Renal cortical epithelial cell (primary cell): ENCODE data around the gene SCAANT1. TPM values are rescaled to one million over a fixed set of nuclear protein-coding genes. Genes with fewer than 3 reads are reported as not detected.

Source experiments
- DNase-seq: peaks from one replicate; pipeline ENCODE4 v3.0.0-alpha.2; 2011; ENCODE audit warnings: low read depth
- total RNA-seq: library from RNA; depleted of rRNA; stranded (reverse); fragments of >200 nt; gene quantifications from 2 replicates; pipeline ENCODE4 v1.2.3, GENCODE V29; 2014

The SCAANT1 gene
- total RNA-seq, 1 donor from 2014 or later, result not detected

DNA sequence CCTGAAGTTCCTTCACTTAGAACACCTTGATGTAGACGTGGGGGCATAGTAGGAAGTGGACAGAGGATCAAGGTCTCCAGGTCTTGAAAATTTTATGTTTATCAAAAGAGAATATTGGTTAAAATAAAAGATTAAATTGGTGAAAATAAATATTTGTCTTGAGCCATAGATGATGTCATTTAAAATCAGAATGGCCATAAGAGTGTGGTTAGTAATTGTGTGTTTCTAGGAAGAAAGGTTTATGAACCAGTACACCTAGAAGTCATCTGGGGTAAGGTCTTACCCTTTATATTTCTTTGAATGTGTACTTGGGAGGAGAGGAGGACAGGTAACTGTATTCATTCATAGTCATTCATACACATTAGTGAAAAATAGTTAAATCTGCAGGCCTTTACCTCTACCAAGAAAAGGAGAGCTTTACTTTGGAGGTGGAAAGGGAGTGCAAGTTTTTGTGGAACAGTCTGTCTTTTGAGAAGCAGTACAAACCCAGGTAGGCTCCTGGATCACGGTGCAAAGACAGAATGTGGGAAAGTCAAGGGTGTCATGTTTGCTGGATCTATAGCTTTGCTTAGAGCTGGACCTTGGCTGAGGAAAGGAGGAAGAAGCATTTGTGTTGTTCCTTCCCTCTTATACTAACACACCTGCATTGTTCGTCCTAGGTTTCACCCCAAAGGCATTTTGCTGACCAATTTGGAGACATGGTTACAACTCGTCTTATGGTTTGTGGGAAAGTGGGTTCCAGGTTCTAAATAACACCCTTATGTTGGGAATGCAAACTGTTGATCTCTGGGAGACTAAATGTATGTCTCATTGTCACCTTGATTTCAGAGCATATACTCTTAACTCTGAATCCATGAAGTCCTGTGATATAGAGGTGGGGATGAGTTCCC lies 6.2 kb downstream of the SCAANT1 start:
- DNase-seq, result no peak

DNA sequence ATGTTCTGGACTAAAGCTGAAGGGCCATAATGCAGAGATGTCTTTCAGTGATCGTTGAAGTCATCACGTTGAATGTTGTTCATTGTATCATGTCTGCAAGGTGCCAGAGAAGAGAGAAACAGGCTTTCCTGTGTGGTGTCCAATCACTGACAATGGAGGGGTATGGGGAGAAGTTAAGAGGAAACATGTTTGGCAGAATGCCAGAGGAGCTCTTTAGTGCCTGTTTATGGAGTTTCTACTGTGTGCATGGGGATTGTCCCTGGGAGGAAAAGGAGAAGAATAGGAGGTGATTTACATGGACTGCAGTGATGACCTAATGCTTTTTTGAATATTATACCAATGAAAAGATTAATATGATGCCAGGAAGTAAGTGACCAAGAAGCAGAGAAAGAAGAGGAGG lies 11.7 kb downstream of the SCAANT1 start:
- DNase-seq, result no peak

DNA sequence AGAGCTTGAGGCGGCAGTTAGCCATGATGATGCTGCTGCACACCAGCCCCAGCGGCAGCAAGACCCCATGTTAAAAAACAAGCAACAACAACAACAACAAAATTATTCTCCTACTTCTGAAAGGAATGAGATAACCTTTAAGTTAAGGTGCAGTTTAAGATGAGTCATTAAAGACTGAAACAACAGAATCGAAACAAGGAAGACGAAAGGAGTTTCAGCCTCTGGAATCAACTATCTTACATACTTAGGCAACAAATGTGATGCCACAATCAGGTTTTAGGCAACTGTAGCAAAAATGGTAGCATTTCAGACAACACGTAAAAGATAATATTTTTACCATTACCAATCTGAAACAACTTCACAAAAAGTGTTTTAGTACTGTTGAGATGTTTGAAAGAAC lies 12.2 kb downstream of the SCAANT1 start:
- DNase-seq, result no peak

GRCh38 chr3:63896332-63897030 lies 15.7 kb downstream of the SCAANT1 start:
- no peak for DNase-seq

DNA sequence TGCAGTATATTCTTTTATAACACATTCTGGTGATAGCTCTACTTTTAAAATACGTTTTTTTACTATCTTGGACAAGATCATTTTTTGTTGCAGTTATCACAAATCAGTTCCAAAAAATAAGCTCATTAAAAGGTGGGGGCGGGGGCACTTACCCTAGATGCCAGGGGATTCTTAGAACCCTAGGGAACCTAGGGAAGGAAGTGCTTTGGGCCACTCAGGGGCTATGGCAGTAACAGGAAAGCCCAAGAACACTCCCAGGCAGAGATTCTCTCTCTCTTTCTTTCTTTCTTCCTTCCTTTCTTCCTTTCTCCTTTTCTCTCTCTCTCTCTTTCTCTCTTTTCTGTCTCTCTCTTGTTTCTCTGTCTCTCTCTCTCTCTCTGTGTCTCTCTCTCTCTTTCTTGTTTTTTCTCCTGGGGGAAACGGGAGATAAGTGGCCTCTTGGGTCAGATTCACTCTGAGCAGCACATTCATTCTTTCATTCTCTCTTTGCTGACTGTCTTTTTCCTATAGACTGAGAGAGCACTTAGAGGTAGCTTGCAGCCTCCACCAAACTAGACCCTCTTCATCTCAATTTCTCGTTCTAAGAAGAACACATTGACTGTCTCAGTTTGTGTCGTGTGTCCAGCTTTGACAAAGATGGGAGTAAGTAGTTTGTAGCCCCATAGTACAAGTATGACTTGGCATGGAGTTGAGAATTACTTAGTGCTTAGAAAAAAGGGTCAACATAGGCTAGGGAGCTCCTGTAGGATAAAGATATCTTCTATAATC lies 16.6 kb downstream of the SCAANT1 start:
- no peak for DNase-seq

DNA sequence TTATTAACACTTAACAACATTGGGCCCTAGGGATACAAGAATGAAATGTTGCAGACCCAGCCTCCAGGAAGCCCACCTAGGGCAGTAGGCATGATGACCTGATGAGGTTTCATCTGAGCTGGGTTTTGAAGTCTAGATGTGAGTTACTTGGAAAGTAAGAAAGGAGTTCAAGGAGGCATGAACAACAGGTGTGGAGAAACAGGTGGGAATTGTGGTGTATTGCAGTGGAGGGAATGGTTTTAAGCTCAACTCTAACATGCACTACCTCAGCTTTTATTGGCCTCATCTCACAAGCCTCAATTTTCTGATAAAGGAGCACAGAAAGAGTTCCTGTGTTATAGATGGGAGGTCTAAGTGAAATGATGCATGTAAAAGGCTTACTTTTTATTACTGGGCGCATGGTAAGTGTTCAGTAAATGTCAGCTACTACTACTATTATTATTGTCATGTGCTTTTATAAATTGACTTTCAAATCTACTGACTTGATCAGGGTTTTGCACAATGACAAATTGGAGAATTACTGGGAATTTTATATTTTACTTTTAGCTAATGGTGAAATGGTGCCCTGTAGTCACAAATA lies 19.3 kb downstream of the SCAANT1 start:
- DNase-seq, result no peak

- no peak for DNase-seq
Observed at GRCh38 chr3:63891518-63891917, 20.7 kb downstream of the SCAANT1 start.

- no peak for DNase-seq
Observed at GRCh38 chr3:63886858-63887257, 25.3 kb downstream of the SCAANT1 start.

DNA sequence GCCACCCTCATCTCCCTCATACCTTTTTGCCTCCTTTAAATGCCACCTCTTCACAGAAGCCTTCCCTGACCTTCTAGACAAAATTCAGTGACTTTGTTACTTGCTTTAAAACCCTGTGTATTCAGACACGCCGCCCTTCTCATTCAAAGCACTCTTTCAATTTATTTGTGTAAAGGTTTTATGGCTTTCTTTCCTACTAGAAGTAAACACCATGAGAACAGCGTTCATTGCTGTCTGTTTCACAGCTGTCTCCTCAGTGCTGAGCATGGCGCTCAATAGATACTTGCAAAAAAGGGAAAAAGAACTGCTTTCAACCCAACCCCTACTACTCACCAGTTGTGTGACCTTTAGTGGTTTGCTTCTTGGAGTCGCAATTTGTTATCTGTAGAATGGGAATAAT lies 31.5 kb downstream of the SCAANT1 start:
- DNase-seq, result no peak

- DNase-seq, result no peak
Observed at GRCh38 chr3:63878394-63879060, 33.7 kb downstream of the SCAANT1 start.

DNA sequence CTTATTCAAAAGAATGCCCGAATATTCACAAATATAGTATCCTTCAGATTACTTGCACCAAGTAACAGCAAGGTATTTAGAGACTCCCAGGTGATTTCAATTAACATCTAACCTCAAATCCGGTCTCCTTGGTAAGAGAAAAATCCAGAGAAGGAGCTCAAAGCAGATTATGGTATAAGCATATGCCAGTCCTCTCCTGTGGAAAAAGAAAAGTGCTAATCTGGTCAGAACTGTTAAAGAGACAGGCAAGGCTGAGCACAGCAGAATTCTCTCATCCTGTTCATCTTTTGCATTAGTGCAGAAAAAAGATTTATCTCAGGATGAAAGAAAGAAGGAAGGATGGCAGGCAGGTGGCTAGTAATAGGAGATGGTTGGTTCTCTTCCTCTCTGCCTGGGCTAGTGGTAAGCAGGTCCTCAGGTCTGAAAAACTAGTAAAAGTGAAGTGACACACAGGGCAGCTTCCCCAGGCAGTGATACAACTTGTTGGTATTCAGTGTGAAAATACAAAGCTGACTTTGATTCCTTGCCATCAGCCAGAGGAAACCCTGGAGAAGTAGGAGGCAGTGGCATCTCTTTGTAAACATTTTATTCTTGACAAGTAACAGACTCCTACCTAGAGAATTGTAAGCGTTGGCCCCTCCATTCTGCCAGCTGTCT lies 34.3 kb downstream of the SCAANT1 start:
- DNase-seq, result no peak

- DNase-seq, result no peak
Observed at GRCh38 chr3:63876260-63876659, 35.9 kb downstream of the SCAANT1 start.

- DNase-seq, result no peak
Observed at GRCh38 chr3:63875510-63875909, 36.7 kb downstream of the SCAANT1 start.

DNA sequence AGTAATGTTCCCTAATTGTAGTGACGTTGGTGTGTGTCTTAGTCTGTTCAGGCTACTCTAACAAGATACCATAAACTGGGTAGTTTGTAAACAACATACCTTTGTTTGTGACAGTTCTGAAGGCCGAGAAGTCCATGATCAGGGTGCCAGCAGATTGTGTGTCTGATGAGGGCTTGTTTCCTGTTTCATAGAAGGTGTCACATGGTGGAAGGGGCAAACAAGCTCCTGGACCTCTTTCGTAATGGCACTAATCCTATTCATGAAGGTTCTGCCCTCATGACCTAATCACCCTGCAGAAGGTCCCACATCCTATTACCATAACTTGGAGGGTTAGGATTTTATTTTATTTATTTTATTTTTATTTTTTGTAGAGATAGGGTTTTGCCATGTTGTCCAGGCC lies 37.4 kb downstream of the SCAANT1 start:
- no peak for DNase-seq

DNA sequence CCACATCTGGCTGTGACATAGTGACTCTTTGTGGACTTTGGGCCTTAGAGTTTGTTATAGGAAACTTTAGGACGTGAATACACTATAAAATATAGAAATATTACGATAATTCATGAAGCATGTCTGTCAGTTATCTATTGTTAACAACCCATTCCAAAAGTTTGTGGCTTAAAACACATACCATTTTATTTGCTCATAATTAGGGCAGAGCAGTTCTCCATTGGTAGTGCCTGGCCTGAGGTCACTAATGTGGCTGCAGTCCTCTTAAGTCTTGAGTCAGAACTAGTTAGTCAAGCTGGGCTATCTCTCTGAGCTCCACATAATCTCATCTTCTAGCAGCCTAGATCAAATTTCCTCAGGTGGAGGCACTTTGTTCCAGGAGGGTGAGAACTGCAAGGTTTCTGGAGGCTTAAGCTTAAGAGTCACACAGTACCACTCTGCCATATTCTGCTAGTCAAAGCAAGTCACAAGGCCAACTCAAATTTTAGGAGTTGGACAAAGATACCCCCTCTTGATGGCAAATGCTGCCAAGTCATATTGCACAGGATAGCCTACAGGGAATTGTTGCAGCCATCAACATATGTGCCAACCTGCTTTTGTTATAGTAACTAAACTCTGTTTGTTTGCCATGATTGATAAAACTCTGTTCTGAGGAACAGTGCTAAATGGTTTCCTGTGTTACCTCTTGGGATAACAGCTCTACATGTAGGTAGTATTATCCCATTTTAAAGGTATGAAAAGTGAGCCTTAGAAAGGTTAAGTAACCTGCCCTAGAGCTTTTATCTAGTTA lies 39.9 kb downstream of the SCAANT1 start:
- peak; percentile 63 for DNase-seq

DNA sequence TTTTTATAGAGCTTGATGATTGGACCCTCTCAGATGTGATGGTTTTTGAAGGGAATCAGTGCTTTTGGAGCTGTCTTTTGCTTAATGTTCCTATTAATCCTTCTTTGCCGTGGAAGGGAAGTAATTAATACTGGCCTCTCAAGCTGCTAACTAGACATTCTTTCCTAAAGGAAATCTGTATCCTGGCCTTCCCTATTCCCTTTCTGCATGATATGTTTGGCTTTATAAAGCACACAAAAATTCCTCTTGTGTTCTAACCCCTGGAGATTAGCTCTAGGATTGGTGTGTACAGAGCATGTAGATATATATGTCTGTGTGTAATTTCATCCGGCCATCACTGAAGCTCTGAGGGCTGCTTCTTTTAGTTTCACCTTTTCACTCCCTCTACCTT lies 41.6 kb downstream of the SCAANT1 start:
- no peak for DNase-seq

GRCh38 chr3:63869940-63870614 lies 42.1 kb downstream of the SCAANT1 start:
- no peak for DNase-seq

GRCh38 chr3:63867225-63867624 lies 45.0 kb downstream of the SCAANT1 start:
- no peak for DNase-seq

DNA sequence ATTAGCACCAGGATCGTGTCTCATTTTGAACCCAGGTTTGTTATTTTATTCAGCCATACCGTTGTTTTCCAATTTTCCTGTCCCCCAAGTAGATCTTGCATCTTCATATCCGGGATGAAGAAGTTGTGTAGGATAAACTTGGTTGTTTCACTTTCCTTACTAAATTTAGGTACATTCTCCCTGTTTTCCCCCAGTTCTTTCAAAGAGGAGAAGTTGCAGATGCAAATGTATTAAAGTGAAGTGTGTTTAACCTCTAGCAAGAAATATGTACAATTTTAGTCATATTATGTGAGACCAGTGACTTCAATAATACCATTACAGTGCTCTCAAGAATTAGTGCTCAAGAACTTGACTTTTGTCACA lies 47.2 kb downstream of the SCAANT1 start:
- DNase-seq, result no peak
